ENCODE results near the gene ATG4C. TPM values are rescaled to one million over a fixed set of nuclear protein-coding genes. Genes with fewer than 3 reads are reported as not detected.

Gene ATG4C
- total RNA-seq, 1 donor from 2014 or later, result 4.2 TPM

DNA sequence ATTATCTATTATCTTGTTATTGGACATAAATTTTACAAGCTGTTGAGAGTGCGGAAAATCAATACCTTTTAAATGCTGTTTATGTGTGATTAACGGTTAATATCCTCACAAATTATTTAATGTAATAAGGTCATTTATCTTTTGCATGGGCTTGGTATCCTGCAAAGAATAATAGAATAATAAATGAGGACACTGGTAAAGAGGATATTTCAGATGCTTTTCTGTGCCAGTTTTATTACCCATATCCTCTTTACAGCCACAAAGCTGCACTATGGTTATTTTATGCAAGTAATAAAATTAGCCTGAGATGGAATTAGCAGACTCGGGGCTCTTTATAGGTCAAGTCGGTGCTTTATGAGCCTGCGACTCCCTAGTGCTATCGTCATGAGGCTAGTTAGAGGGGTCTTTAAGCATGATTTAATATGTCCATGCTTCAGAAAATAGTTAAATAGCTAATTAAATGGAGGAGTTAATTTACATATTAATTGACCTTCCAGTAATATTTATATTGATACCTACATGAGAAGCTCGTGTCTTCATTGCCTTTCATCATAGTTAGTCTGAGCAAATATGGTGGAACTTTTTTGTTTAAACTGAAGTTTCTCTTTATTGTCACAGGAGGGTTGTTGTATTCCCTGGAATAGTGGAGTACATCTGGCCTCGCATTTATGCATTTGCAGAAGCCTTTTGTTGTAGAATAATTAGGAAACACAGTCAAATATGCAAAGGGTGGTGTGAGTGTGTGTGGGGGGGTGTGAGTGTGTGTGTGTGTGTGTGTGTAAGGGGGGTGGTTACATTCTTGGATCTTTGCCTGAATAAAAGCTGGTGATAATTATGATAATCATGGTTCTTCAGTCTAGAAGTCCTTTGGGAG is 120.3 kb downstream of the ATG4C start:
- TF ChIP-seq CTCF (IDR thresholded peaks at IDR 0.05; ENCODE audit: insufficient read depth, low read length, severe bottlenecking), result no peak
- FAIRE-seq, result no peak
- H3K27me3 ChIP-seq (ENCODE audit: control insufficient read depth, insufficient read depth, low read length), result no peaks in the 10 kb centered on the region

DNA sequence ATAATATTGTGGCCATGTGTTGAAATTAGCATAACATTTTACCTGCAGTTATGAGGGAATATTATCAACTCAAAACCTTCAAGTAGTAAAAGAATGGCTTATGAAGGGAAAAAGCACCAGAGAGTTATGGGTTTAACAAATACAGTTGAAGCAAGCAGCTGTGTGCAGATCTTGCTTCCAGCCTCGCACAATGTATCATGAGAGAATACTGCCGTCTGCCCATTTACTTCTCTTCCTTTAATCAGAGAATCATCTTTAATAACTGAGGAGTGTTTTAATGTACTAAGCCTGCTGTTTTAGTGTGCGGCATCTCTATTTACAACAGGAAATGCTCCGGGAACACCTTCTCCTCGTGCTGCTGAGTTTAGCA is 120.9 kb downstream of the ATG4C start:
- no peak for DNase-seq (ENCODE audit: low read depth)
- H3K27me3 ChIP-seq (ENCODE audit: control insufficient read depth, insufficient read depth, low read length), result no peaks in the 10 kb centered on the region
- H3K4me3 ChIP-seq (ENCODE audit: low read depth, low read length), result no peak overlapping the region
- H3K36me3 ChIP-seq (ENCODE audit: control insufficient read depth, insufficient read depth, low read length), result no peaks in the 10 kb centered on the region
- no peak for TF ChIP-seq CTCF (IDR thresholded peaks at IDR 0.05; ENCODE audit: insufficient read depth, low read length, severe bottlenecking)
- no peak for FAIRE-seq

More for the DNA sequence above, 120.3 kb downstream of the ATG4C start:
- H3K4me3 ChIP-seq (ENCODE audit: low read depth, low read length), result no peak overlapping the region
- DNase-seq (ENCODE audit: low read depth), result no peak
- H3K36me3 ChIP-seq (ENCODE audit: control insufficient read depth, insufficient read depth, low read length), result no peaks in the 10 kb centered on the region

- FAIRE-seq (no peak), DNase-seq (ENCODE audit: low read depth) (no peak)
Measured at GRCh38 chr1:62905309-62905708, 121.4 kb downstream of the ATG4C start.

DNA sequence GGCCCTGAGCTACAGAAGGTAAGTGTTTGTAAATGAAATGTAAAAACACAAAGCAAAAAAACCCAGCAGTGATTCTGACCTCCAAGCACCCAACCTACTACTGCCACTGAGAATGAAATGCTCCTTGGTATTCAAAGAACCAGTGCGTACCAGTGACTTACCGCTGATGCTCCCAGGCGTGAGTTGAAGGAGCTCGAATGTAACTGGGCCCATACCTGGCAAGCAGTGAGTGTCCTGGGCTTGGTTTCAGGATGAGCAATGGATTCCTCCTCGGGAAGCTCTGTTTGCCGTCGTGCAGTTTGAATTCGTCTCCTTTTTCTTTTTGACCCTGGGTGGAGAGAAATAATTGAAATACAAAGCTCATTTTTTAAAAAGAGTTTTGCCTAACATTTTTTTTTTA is 121.9 kb downstream of the ATG4C start:
- no peak for DNase-seq (ENCODE audit: low read depth)
- no peaks in the 10 kb centered on the region for H3K36me3 ChIP-seq (ENCODE audit: control insufficient read depth, insufficient read depth, low read length)
- no peak overlapping the region for H3K4me3 ChIP-seq (ENCODE audit: low read depth, low read length)
- H3K27me3 ChIP-seq (ENCODE audit: control insufficient read depth, insufficient read depth, low read length), result no peaks in the 10 kb centered on the region
- TF ChIP-seq CTCF (IDR thresholded peaks at IDR 0.05; ENCODE audit: insufficient read depth, low read length, severe bottlenecking), result no peak
- no peak for FAIRE-seq

More at GRCh38 chr1:62905309-62905708, 121.4 kb downstream of the ATG4C start:
- H3K36me3 ChIP-seq (ENCODE audit: control insufficient read depth, insufficient read depth, low read length), result no peaks in the 10 kb centered on the region
- no peak for TF ChIP-seq CTCF (IDR thresholded peaks at IDR 0.05; ENCODE audit: insufficient read depth, low read length, severe bottlenecking)
- no peaks in the 10 kb centered on the region for H3K27me3 ChIP-seq (ENCODE audit: control insufficient read depth, insufficient read depth, low read length)
- H3K4me3 ChIP-seq (ENCODE audit: low read depth, low read length), result no peak overlapping the region

GRCh38 chr1:62906428-62906886 is 122.5 kb downstream of the ATG4C start:
- peak; percentile 16 for TF ChIP-seq CTCF (IDR thresholded peaks at IDR 0.05; ENCODE audit: insufficient read depth, low read length, severe bottlenecking)
- peak; percentile 3 for DNase-seq (ENCODE audit: low read depth)
- H3K36me3 ChIP-seq (ENCODE audit: control insufficient read depth, insufficient read depth, low read length), result no peaks in the 10 kb centered on the region
- H3K27me3 ChIP-seq (ENCODE audit: control insufficient read depth, insufficient read depth, low read length), result no peaks in the 10 kb centered on the region
- FAIRE-seq, result no peak
- no peak overlapping the region for H3K4me3 ChIP-seq (ENCODE audit: low read depth, low read length)

Measured in bronchial epithelial cell (primary cell).